ENCODE measurements around the gene ZDHHC8.

The ZDHHC8 gene

DNA sequence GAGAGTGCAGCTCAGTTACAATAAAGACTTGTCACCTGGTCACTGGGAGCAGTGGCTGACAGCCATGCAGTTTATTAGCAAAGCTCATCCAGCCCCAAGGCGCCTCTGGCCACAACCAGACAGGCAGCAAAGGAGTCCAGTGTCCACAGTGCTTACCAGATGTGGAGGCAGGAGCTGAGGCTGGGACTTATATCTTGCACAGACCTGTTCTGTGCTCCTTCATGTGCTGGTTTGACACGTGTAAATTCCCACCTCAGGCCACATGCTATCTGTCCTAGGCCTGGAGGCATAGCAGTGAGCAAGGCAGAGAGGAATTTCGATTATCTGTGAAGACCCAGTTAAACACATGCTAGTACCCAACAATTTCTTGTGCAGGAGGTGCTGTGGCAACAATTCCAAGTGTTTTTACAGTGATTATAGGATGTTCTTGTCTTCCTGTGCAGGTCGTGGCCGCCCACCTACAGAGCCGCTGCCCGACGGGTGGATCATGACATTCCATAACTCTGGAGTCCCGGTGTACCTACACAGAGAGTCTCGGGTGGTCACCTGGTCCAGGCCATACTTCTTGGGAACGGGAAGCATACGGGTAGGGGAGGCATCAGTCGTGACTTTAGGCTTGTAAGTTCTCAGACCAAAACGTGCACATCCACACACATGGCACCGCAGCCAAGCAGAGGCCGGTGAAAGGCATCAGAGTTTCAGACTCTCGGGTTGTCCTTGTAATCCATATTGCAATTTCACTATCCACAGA lies 42.2 kb upstream of the ZDHHC8 start:
- H3K27ac ChIP-seq (ENCODE audit: low read depth, low read length, poor library complexity, severe bottlenecking), result no peak overlapping the region
- peaks cover 93% of the 10 kb centered on the region for H3K36me3 ChIP-seq (ENCODE audit: insufficient read depth, low read length)
- H3F3A ChIP-seq (ENCODE audit: insufficient read depth, low read length), result no peaks in the 10 kb centered on the region
- no peak for TF ChIP-seq CTCF (IDR thresholded peaks at IDR 0.05; ENCODE audit: low read length)
- TF ChIP-seq EZH2 (IDR thresholded peaks at IDR 0.05; ENCODE audit: borderline replicate concordance, low read length), result no peak
- H3K79me2 ChIP-seq (ENCODE audit: insufficient read depth, low read length), result peaks cover 13% of the 10 kb centered on the region; the same call in 1 of the 2 replicates
- H3K9me3 ChIP-seq (ENCODE audit: low read length), result no peaks in the 10 kb centered on the region
- no peak overlapping the region for H3K4me2 ChIP-seq (ENCODE audit: low read length)
- H3K4me1 ChIP-seq (ENCODE audit: insufficient read depth, low read length, severe bottlenecking), result peaks cover 10% of the 10 kb centered on the region
- no peaks in the 10 kb centered on the region for H4K20me1 ChIP-seq (ENCODE audit: insufficient read depth, low read length)
- H2AFZ ChIP-seq (ENCODE audit: low read length), result no peak overlapping the region
- H3K9me2 ChIP-seq (ENCODE audit: low read depth, low read length), result no peaks in the 10 kb centered on the region
- no peak overlapping the region for H3K9ac ChIP-seq (ENCODE audit: low read length)
- H3K27me3 ChIP-seq (ENCODE audit: insufficient read depth, low read length), result no peaks in the 10 kb centered on the region
- no peak overlapping the region for H3K4me3 ChIP-seq (ENCODE audit: low read depth, low read length, poor library complexity, severe bottlenecking)

DNA sequence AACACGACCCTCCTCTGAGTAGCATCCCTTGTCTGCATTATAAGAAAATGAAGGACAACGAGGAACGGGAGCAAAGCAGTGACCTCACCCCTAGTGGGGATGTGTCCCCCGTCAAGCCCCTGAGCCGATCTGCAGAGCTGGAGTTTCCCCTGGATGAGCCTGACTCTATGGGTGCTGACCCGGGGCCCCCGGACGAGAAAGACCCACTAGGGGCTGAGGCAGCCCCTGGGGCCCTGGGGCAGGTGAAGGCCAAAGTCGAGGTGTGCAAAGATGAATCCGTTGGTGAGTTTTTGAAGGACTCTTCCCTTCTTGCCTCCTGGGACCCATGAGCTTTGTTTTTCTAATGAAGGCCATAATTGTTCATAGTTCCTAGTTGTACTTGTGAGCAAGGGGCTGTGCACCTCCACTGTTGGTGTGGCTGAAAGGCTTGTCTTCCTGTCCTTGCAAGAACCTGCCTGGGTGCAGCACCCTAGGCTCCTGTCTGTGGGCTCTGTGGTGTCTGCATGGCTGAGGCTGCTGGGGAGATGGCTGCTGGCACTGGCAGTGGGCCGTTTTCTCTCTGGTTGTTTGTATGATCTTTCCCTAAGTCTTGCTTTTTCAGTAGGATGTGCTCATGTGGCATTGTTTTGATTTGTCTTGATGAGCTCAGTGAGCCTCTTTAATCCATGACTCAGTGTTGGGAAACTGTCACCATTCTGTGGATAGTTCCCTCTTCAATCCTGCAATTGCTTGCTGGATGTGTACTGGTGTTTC lies 41.5 kb upstream of the ZDHHC8 start:
- H3K9me2 ChIP-seq (ENCODE audit: low read depth, low read length), result no peaks in the 10 kb centered on the region
- H3K36me3 ChIP-seq (ENCODE audit: insufficient read depth, low read length), result peaks cover 99% of the 10 kb centered on the region
- no peaks in the 10 kb centered on the region for H4K20me1 ChIP-seq (ENCODE audit: insufficient read depth, low read length)
- H3K27ac ChIP-seq (ENCODE audit: low read depth, low read length, poor library complexity, severe bottlenecking), result no peak overlapping the region
- H3K4me2 ChIP-seq (ENCODE audit: low read length), result no peak overlapping the region
- no peak overlapping the region for H3K4me3 ChIP-seq (ENCODE audit: low read depth, low read length, poor library complexity, severe bottlenecking)
- peaks cover 5% of the 10 kb centered on the region; the same call in 1 of the 2 replicates for H3K79me2 ChIP-seq (ENCODE audit: insufficient read depth, low read length)
- no peak overlapping the region for H2AFZ ChIP-seq (ENCODE audit: low read length)
- no peaks in the 10 kb centered on the region for H3K9me3 ChIP-seq (ENCODE audit: low read length)
- H3K9ac ChIP-seq (ENCODE audit: low read length), result no peak overlapping the region
- no peaks in the 10 kb centered on the region for H3K27me3 ChIP-seq (ENCODE audit: insufficient read depth, low read length)
- no peak for TF ChIP-seq EZH2 (IDR thresholded peaks at IDR 0.05; ENCODE audit: borderline replicate concordance, low read length)
- TF ChIP-seq CTCF (IDR thresholded peaks at IDR 0.05; ENCODE audit: low read length), result no peak
- peaks cover 2% of the 10 kb centered on the region for H3K4me1 ChIP-seq (ENCODE audit: insufficient read depth, low read length, severe bottlenecking)
- H3F3A ChIP-seq (ENCODE audit: insufficient read depth, low read length), result no peaks in the 10 kb centered on the region

DNA sequence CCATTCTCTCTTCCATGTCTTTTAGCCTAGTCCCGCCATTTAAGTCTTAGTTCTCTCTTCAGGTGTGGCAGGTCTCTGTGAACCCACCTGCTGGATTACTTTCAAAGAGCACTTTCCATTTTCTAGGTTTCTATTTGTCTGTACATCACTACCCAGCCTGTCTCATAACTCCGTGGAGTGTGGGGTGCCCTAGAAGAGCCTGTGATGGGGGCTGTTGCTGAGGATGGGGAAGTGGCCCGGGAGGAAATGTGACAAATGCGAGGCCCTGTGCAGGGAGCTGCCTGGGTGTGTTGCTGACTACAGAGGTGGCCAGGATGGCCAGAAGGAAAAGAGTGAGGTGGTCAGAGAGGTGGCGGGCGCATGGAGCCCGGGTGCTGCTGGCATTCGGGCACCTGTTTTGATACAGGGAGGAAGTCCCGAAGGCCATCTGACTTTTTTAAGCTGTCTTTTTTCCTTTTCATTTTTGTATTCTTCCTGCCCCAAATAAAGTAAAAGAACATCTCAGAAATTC lies 40.8 kb upstream of the ZDHHC8 start:
- no peak overlapping the region for H3K27ac ChIP-seq (ENCODE audit: low read depth, low read length, poor library complexity, severe bottlenecking)
- TF ChIP-seq CTCF (IDR thresholded peaks at IDR 0.05; ENCODE audit: low read length) (no peak), EZH2 (IDR thresholded peaks at IDR 0.05; ENCODE audit: borderline replicate concordance, low read length) (no peak)
- no peaks in the 10 kb centered on the region for H3K9me3 ChIP-seq (ENCODE audit: low read length)
- H3F3A ChIP-seq (ENCODE audit: insufficient read depth, low read length), result no peaks in the 10 kb centered on the region
- H3K4me2 ChIP-seq (ENCODE audit: low read length), result no peak overlapping the region
- no peaks in the 10 kb centered on the region for H3K27me3 ChIP-seq (ENCODE audit: insufficient read depth, low read length)
- H3K36me3 ChIP-seq (ENCODE audit: insufficient read depth, low read length), result peaks cover 99% of the 10 kb centered on the region
- H3K9ac ChIP-seq (ENCODE audit: low read length), result no peak overlapping the region
- no peaks in the 10 kb centered on the region for H4K20me1 ChIP-seq (ENCODE audit: insufficient read depth, low read length)
- no peak overlapping the region for H2AFZ ChIP-seq (ENCODE audit: low read length)
- no peaks in the 10 kb centered on the region for H3K79me2 ChIP-seq (ENCODE audit: insufficient read depth, low read length)
- no peaks in the 10 kb centered on the region for H3K4me1 ChIP-seq (ENCODE audit: insufficient read depth, low read length, severe bottlenecking)
- no peak overlapping the region for H3K4me3 ChIP-seq (ENCODE audit: low read depth, low read length, poor library complexity, severe bottlenecking)
- no peaks in the 10 kb centered on the region for H3K9me2 ChIP-seq (ENCODE audit: low read depth, low read length)
